ENCODE results near the gene PCGF3. TPM values are rescaled to one million over a fixed set of nuclear protein-coding genes. Genes with fewer than 3 reads are reported as not detected.

Gene PCGF3
- total RNA-seq, 1 experiment from 2014 or later, result 31.5 TPM

- ChIA-PET POLR2A (ENCODE audit: unreplicated experiment) (no interaction called here), CTCF (no interaction called here)
- no peak for DNase-seq
- no peak overlapping the region for H3K4me2 ChIP-seq (ENCODE audit: low read length)
- H3K9ac ChIP-seq (ENCODE audit: low read length), result no peak overlapping the region
- no peaks in the 10 kb centered on the region for H3F3A ChIP-seq (ENCODE audit: low read length, unreplicated experiment)
- H3K4me1 ChIP-seq (ENCODE audit: insufficient read depth, low read length), result no peaks in the 10 kb centered on the region
- no peak overlapping the region for H3K27ac ChIP-seq (ENCODE audit: low read length)
- no peaks in the 10 kb centered on the region for H3K79me2 ChIP-seq (ENCODE audit: low read length)
- no peaks in the 10 kb centered on the region for H3K36me3 ChIP-seq (ENCODE audit: low read depth, low read length)
- no peaks in the 10 kb centered on the region for H3K27me3 ChIP-seq (ENCODE audit: low read length)
- no TSS peak for BruUV-seq (replicated peaks)
- H3K9me3 ChIP-seq (ENCODE audit: low read length), result no peaks in the 10 kb centered on the region
- no peaks in the 10 kb centered on the region for H4K20me1 ChIP-seq (ENCODE audit: low read length)
- TF ChIP-seq EZH2phosphoT487 (IDR thresholded peaks at IDR 0.05; ENCODE audit: borderline replicate concordance, low read length) (no peak), EZH2 (IDR thresholded peaks at IDR 0.05; ENCODE audit: low read length, unreplicated experiment) (no peak)
- TF ChIP-seq, protein P1, sequence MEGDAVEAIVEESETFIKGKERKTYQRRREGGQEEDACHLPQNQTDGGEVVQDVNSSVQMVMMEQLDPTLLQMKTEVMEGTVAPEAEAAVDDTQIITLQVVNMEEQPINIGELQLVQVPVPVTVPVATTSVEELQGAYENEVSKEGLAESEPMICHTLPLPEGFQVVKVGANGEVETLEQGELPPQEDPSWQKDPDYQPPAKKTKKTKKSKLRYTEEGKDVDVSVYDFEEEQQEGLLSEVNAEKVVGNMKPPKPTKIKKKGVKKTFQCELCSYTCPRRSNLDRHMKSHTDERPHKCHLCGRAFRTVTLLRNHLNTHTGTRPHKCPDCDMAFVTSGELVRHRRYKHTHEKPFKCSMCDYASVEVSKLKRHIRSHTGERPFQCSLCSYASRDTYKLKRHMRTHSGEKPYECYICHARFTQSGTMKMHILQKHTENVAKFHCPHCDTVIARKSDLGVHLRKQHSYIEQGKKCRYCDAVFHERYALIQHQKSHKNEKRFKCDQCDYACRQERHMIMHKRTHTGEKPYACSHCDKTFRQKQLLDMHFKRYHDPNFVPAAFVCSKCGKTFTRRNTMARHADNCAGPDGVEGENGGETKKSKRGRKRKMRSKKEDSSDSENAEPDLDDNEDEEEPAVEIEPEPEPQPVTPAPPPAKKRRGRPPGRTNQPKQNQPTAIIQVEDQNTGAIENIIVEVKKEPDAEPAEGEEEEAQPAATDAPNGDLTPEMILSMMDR (conservative IDR thresholded peaks at IDR 0.05; ENCODE audit: low read depth, low read length), result no peak
- intact Hi-C loops (cut with micrococcal nuclease), result no loop called here
- no peaks in the 10 kb centered on the region for H3K9me2 ChIP-seq (replicated peaks; ENCODE audit: low read length)
- no peak overlapping the region for H3K4me3 ChIP-seq (ENCODE audit: low read length)
- ATAC-seq, result peak; percentile 35
- no peak overlapping the region for H2AFZ ChIP-seq (ENCODE audit: low read length)
Measured at GRCh38 chr4:665751-666435, 39.7 kb upstream of the PCGF3 start.

DNA sequence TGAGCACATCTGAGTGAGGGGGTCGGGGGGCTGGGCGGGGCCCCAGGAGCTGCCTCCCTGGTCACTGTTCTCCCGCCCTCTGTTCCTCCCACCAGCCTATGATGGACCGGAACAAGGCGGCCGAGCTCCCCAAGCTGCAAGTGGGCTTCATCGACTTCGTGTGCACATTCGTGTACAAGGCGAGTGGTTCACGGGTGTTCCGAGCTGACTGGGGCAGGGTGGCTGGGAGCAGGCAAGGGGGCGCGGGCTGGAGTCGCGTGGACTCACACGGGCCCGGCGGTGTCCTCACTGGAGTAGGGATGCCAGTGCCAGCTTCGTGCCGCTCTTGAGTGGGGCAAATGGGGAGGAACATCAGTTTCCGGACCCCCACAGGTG, 39.2 kb upstream of the PCGF3 start:
- no TSS peak for BruUV-seq (replicated peaks)
- Histone ChIP-seq H3F3A (ENCODE audit: low read length, unreplicated experiment) (no peaks in the 10 kb centered on the region), H3K9ac (ENCODE audit: low read length) (no peak overlapping the region), H3K27me3 (ENCODE audit: low read length) (no peaks in the 10 kb centered on the region), H2AFZ (ENCODE audit: low read length) (no peak overlapping the region), H3K4me3 (ENCODE audit: low read length) (no peak overlapping the region), H3K36me3 (ENCODE audit: low read depth, low read length) (no peaks in the 10 kb centered on the region; the same call in 1 of the 2 replicates), H3K27ac (ENCODE audit: low read length) (no peak overlapping the region), H3K4me1 (ENCODE audit: insufficient read depth, low read length) (no peaks in the 10 kb centered on the region), H4K20me1 (ENCODE audit: low read length) (no peaks in the 10 kb centered on the region), H3K79me2 (ENCODE audit: low read length) (no peaks in the 10 kb centered on the region), H3K9me2 (replicated peaks; ENCODE audit: low read length) (no peaks in the 10 kb centered on the region), H3K9me3 (ENCODE audit: low read length) (no peaks in the 10 kb centered on the region), H3K4me2 (ENCODE audit: low read length) (no peak overlapping the region)
- intact Hi-C loops (cut with micrococcal nuclease), result no loop called here
- CTCF ChIA-PET, result no interaction called here
- POLR2A ChIA-PET (ENCODE audit: unreplicated experiment), result no interaction called here
- ATAC-seq (no peak), DNase-seq (no peak)
- TF ChIP-seq EZH2 (IDR thresholded peaks at IDR 0.05; ENCODE audit: low read length, unreplicated experiment), result no peak
- no peak for TF ChIP-seq EZH2phosphoT487 (IDR thresholded peaks at IDR 0.05; ENCODE audit: borderline replicate concordance, low read length)
- TF ChIP-seq, protein P1 (conservative IDR thresholded peaks at IDR 0.05; ENCODE audit: low read depth, low read length), result no peak

GRCh38 chr4:666822-667544, 38.6 kb upstream of the PCGF3 start:
- H3K9ac ChIP-seq (ENCODE audit: low read length), result no peak overlapping the region
- CTCF ChIA-PET, result no interaction called here
- no peak overlapping the region for H3K27ac ChIP-seq (ENCODE audit: low read length)
- H3K4me1 ChIP-seq (ENCODE audit: insufficient read depth, low read length), result no peaks in the 10 kb centered on the region
- TF ChIP-seq, protein P1 (conservative IDR thresholded peaks at IDR 0.05; ENCODE audit: low read depth, low read length), result no peak
- TF ChIP-seq EZH2phosphoT487 (IDR thresholded peaks at IDR 0.05; ENCODE audit: borderline replicate concordance, low read length) (no peak), EZH2 (IDR thresholded peaks at IDR 0.05; ENCODE audit: low read length, unreplicated experiment) (no peak)
- no peak overlapping the region for H3K4me2 ChIP-seq (ENCODE audit: low read length)
- H3K9me2 ChIP-seq (replicated peaks; ENCODE audit: low read length), result no peaks in the 10 kb centered on the region
- POLR2A ChIA-PET (ENCODE audit: unreplicated experiment), result no interaction called here
- H3K4me3 ChIP-seq (ENCODE audit: low read length), result no peak overlapping the region
- intact Hi-C loops (cut with micrococcal nuclease), result no loop called here
- H2AFZ ChIP-seq (ENCODE audit: low read length), result no peak overlapping the region
- H3K27me3 ChIP-seq (ENCODE audit: low read length), result no peaks in the 10 kb centered on the region
- H3K36me3 ChIP-seq (ENCODE audit: low read depth, low read length), result peaks cover 5% of the 10 kb centered on the region; the same call in 1 of the 2 replicates
- H3K9me3 ChIP-seq (ENCODE audit: low read length), result no peaks in the 10 kb centered on the region
- BruUV-seq (replicated peaks), result no TSS peak
- no peaks in the 10 kb centered on the region for H3F3A ChIP-seq (ENCODE audit: low read length, unreplicated experiment)
- H4K20me1 ChIP-seq (ENCODE audit: low read length), result no peaks in the 10 kb centered on the region
- DNase-seq (no peak), ATAC-seq (no peak)
- no peaks in the 10 kb centered on the region for H3K79me2 ChIP-seq (ENCODE audit: low read length)
